ENCODE data around the gene SLC15A4.
"Not testable (repeated sequence)": the region's sequence is repeated elsewhere in the genome, so short reads cannot be mapped to it uniquely, and the experiment has no call there.

Gene SLC15A4

GRCh38 chr12:128852885-128853599, 29.3 kb upstream of the SLC15A4 start, which contains the start of gene GLT1D1:
TSS of gene GLT1D1 (plus strand) at chr12:128853478. CDS start at chr12:128853582, 104 bp downstream.
- H3K4me3 ChIP-seq (ENCODE audit: low read depth, low read length) = peak within 1 kb of the TSS; percentile 26
- no peak for TF ChIP-seq CTCF (IDR thresholded peaks at IDR 0.05; ENCODE audit: borderline replicate concordance, insufficient read depth, low read depth, low read length)

- TF ChIP-seq CTCF (IDR thresholded peaks at IDR 0.05; ENCODE audit: borderline replicate concordance, insufficient read depth, low read depth, low read length) = no peak
- no peak overlapping the region for H3K4me3 ChIP-seq (ENCODE audit: low read depth, low read length)
Observed at GRCh38 chr12:128852026-128852698, 28.4 kb upstream of the SLC15A4 start.

GRCh38 chr12:128851429-128851828, 27.7 kb upstream of the SLC15A4 start:
- H3K4me3 ChIP-seq (ENCODE audit: low read depth, low read length) = not testable (repeated sequence)

- TF ChIP-seq CTCF (IDR thresholded peaks at IDR 0.05; ENCODE audit: borderline replicate concordance, insufficient read depth, low read depth, low read length) = no peak
- H3K4me3 ChIP-seq (ENCODE audit: low read depth, low read length) = no peak overlapping the region
Observed at GRCh38 chr12:128850400-128850799, 26.6 kb upstream of the SLC15A4 start.

- not testable (repeated sequence) for H3K4me3 ChIP-seq (ENCODE audit: low read depth, low read length)
Observed at GRCh38 chr12:128849806-128850205, 26.0 kb upstream of the SLC15A4 start.

GRCh38 chr12:128848371-128848770, 24.6 kb upstream of the SLC15A4 start:
- TF ChIP-seq CTCF (IDR thresholded peaks at IDR 0.05; ENCODE audit: borderline replicate concordance, insufficient read depth, low read depth, low read length) = no peak
- no peak overlapping the region for H3K4me3 ChIP-seq (ENCODE audit: low read depth, low read length)

GRCh38 chr12:128846671-128847070, 22.9 kb upstream of the SLC15A4 start:
- H3K4me3 ChIP-seq (ENCODE audit: low read depth, low read length) = not testable (repeated sequence)

GRCh38 chr12:128844031-128844635, 20.4 kb upstream of the SLC15A4 start:
- TF ChIP-seq CTCF (IDR thresholded peaks at IDR 0.05; ENCODE audit: borderline replicate concordance, insufficient read depth, low read depth, low read length) = peak; percentile 46
- H3K4me3 ChIP-seq (ENCODE audit: low read depth, low read length) = no peak overlapping the region
